HG03520 (cell line): Measurements from ENCODE around the gene DACT3.

Experiments used
- ATAC-seq: cut with Tn5 transposase; IDR thresholded peaks from one replicate; pipeline ENCODE4 v1.9.1; 2021; ENCODE audit warnings: mild to moderate bottlenecking, moderate library complexity; ENCODE audit not compliant: unreplicated experiment

DACT3 gene

GRCh38 chr19:46600384-46601317 lies 60.3 kb downstream of the DACT3 start:
- ATAC-seq = peak; percentile 70

- ATAC-seq = no peak
These were observed 61.1 kb downstream of the DACT3 start for GRCh38 chr19:46599716-46600373.

GRCh38 chr19:46598372-46598917 lies 62.5 kb downstream of the DACT3 start:
- ATAC-seq = no peak
